Activated CD4-positive, alpha-beta T cell treated with anti-CD3 and anti-CD28 coated beads for 48 hours (primary cell): ENCODE data around the gene RAB8A.
A peak's percentile ranks its signal among the peaks of the same experiment; 100 is the strongest.
"Not testable (repeated sequence)": the region's sequence is repeated elsewhere in the genome, so short reads cannot be mapped to it uniquely, and the experiment has no call there.

Source experiments
- DNase-seq: peaks from one replicate; pipeline ENCODE4 v3.0.0-alpha.2; 2020

The RAB8A gene

GRCh38 chr19:16143399-16144215, 31.9 kb downstream of the RAB8A start, which contains the start of gene HSH2D:
Gene HSH2D (plus strand): TSS chr19:16143685. CDS start chr19:16148751, 5,066 bp downstream.
- DNase-seq: peak; percentile 87

- DNase-seq: no peak
These were observed 32.5 kb downstream of the RAB8A start for GRCh38 chr19:16144216-16144581.

DNA sequence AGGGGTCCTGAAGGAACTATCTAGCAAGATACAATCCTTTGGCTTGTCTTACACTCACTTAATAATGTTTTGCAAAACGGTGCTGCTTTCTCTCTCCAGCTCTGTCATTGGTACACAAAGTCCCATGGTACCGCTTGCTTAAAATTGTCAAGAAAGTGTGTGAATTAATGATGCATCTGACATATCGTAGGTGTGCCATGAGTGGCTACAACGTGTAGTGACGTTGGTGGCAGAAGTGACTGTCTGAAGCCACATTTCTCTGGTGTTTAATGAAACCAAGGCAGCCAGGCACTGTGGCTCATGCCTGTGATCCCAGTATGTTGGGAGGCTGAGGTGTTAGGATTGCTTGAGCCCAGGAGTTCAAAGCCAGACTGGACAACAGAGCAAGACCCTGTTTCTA, 34.4 kb downstream of the RAB8A start:
- no peak for DNase-seq

DNA sequence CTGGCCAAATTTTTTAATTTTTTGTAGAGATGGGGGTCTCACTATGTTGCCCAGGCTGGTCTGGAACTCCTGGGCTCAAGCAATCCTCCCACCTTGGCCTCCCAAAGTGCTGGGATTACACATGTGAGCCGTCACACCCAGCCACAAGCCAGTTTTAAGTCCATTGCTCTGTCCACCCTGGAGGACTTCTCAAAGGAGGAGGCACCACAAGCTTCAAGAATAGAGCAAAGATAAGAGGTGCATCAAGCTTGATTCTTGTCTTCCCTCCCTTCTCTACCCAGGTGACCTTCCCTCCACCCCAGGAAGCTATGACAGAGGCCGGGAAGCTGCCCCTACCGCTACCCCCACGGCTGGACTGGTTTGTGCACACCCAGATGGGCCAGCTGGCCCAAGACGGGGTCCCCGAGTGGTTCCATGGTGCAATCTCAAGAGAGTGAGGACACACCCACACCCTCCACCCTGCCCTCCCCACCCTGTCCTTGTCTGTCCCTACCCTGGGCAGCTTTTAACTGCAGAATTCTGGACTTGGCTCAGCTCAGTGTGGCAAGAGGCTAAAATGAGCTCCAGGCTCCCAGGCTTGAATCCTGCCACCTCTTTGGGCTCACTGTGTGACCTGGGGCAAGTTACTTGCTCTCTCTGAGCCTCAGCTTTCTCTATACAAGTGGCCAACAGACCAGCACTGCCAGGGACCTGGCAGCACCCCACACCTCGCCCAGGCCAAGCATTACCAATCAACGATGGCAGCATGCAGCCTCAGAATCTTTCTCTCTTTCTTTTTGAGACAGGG, 36.9 kb downstream of the RAB8A start:
- no peak for DNase-seq

GRCh38 chr19:16153582-16154336, 42.1 kb downstream of the RAB8A start:
- DNase-seq: peak; percentile 54

- DNase-seq: no peak
These were observed 42.9 kb downstream of the RAB8A start for GRCh38 chr19:16154557-16154956.

DNA sequence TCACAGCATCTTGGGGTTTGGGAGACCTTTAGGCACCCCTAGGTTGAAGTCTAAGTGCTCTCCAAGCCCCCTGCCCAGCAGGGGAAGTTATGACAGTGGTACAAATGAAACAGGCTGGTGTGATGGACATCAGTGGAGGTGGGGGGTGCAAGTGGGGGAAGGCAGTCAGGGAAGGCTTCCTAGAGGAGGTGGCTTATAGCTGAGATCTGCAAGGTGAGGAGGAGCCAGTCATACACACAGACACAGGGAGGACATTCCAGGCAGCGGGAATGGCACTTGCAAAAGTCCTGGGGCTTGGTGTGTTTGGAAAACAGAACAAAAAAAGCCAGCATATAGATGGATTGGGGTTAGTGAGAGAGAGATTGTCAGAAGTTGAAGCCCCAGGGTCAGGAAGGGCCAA, 43.4 kb downstream of the RAB8A start:
- DNase-seq: no peak

DNA sequence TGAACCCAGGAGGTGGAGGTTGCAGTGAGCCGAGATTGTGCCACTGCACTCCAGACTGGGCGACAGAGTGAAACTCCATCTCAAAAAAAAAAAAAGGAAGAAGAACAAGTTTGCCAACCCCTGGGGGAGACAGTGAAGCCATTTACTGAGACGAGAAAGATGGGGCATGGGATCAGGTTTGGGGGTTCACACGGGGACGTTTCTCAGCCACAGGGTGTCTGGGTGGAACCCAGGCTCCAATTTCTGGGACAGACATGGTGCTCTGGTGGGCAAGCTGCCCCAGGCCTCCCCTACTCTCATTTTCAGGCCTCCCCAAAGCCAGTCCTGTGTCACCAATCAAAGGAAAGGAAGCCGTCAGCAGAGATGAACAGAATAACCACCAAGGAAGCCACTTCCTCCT, 45.2 kb downstream of the RAB8A start:
- no peak for DNase-seq

GRCh38 chr19:16157601-16158000, 45.9 kb downstream of the RAB8A start:
- DNase-seq: no peak

DNA sequence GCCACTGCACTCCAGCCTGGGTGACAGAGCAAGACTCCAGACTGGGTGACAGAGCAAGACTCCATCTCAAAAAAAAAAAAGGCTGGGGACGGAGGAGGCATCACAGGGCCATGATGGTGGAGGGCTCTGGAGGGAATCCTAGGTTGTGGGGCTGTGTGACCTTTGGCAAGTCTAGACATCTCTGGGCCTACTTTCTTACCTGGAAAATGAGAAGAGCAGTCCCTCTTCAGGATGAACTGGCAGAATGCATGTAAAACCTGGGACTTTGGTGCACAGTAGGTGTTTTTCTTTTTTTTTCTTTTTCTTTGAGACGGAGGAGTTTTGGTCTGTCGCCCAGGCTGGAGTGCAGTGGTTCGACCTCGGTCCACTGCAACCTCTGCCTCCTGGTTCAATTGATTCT, 48.0 kb downstream of the RAB8A start:
- no peak for DNase-seq

GRCh38 chr19:16160445-16160942, 48.8 kb downstream of the RAB8A start:
- DNase-seq: no peak

DNA sequence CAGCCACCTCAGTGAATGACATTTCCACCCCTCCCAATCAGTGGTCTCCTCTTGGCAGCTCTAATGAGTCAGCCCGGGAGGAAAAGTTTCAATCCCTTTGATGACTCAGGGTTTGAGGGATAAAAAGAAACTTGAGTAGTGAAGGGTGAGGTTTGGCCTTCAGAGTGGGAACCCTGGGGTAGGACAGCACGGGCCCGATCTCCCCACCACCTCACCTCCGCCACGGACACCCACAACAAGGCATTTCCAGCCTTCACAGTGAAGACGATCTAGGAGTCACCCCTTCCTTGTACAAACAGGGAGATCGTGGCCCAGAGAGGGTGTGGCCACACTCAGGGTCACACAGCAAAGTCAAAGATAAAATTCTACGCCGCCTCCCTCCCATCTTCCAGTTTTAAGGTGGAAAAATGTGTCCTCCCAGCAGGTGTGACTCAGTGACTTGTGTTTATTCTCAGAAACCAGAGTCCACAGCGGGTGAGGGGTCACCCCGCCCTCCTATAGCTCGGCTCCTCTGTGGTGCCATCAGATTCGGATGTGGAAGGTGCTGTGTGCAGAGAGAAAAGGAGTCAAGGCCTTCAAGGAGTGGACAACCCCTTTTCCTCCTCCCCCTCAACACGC, 49.4 kb downstream of the RAB8A start:
- peak; percentile 74 for DNase-seq

GRCh38 chr19:16161840-16162239, 50.2 kb downstream of the RAB8A start:
- DNase-seq: peak; percentile 65

GRCh38 chr19:16164222-16164890, 52.7 kb downstream of the RAB8A start:
- DNase-seq: no peak

DNA sequence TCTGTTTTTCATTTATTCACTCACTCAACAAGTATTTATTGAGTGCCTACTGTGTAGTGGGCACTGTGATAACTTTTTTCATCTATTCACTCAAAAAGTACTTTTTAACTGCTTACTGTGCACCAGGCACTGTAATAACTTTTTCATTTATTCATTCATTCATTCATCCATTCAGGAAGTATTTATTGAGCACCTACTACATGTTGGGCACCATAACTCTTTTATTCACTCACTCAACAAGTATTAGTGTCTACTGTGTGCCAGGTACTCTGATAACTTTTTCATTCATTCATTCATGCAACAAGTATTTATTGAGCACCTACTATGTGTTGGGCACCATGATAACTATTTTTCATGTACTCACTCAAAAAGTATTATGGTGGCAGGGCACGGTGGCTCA, 54.7 kb downstream of the RAB8A start:
- DNase-seq: no peak

DNA sequence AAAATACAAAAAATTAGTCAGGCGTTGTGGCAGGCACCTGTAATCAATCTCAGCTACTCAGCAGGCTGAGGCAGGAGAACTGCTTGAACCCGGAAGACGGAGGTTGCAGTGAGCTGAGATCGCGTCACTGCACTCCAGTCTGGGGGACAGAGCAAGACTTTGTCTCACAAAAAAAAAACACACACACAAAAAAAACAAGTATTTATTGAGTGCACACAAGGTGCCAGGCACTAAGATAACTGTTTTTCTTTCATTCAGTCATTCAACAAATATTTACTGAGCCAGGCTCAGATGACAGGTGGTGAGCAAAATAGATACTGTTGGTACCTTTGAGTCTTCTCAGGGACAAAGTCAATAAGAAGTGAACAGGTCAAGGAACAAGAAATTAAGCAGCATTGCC, 55.4 kb downstream of the RAB8A start:
- DNase-seq: no peak

GRCh38 chr19:16168465-16169081, 56.9 kb downstream of the RAB8A start:
- no peak for DNase-seq

GRCh38 chr19:16170134-16170533, 58.4 kb downstream of the RAB8A start:
- DNase-seq: no peak

GRCh38 chr19:16175954-16176353, 64.3 kb downstream of the RAB8A start:
- no peak for DNase-seq

DNA sequence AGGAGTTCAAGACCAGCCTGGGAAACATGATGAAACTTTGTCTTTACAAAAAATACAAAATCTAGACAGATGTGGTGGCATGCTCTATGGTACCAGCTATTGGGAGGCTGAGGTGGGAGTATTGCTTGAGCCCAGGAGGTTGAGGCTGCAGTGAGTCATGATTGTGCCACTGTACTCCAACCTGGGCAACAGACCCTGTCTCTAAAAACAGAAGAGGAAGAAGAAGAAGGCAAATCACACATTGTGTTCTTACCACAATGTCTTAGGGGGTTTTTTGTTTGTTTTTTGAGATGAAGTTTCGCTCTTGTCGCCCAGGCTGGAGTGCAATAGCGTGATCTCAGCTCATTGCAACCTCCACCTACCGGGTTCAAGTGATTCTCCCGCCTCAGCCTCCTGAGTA, 67.2 kb downstream of the RAB8A start:
- not testable (repeated sequence) for DNase-seq

DNA sequence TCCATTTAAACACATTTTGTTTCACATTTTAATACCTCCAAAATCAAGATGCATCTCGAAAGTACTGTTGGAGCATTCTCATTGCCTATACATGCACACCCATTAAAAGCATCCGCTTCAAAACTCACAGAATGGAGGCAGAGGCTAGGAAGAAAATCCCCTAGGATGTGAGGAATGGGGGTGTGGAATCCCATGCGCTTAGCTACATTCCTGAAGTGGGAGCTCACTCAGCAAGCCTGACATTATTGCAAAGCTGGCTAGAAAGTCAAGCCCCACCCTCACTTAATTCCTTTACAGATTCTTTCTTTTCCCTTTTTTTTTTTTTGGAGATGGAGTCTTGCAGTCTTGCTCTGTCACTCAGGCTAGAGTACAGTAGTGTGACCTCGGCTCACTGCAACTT, 68.9 kb downstream of the RAB8A start:
- no peak for DNase-seq
